ENCODE results near the gene AK6.

DNA sequence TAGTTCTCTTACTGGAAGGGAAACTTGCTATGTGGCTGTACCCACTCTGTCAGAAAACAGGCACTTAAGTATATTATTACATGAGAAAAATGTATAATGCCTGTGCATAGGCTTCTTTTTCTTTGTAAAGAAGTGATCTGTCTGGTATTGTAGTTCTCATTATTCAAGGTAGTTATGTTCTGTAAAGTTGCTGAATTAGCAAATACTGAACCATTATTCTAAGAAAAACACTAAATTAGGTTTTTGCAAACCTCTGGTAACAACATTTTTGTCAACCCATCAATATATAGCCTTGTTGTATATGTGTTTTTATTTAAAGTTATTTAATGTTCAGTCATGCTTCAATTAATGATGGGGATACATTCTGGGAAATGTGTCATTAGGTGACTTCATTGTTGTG, 9.1 kb upstream of the AK6 start:
- TF ChIP-seq TAF1 (IDR thresholded peaks at IDR 0.05; ENCODE audit: control insufficient read depth, extremely low read depth, insufficient read depth, low read length, severe bottlenecking) (no peak), TAF9B (IDR thresholded peaks at IDR 0.05; ENCODE audit: partially characterized antibody) (no peak), IRF2 (CRISPR knock-in tag; IDR thresholded peaks at IDR 0.05) (no peak), ZNF212 (CRISPR knock-in tag; IDR thresholded peaks at IDR 0.05) (no peak), HMG20A (CRISPR knock-in tag; conservative IDR thresholded peaks at IDR 0.05) (no peak)
- TF ChIP-seq, protein P1, sequence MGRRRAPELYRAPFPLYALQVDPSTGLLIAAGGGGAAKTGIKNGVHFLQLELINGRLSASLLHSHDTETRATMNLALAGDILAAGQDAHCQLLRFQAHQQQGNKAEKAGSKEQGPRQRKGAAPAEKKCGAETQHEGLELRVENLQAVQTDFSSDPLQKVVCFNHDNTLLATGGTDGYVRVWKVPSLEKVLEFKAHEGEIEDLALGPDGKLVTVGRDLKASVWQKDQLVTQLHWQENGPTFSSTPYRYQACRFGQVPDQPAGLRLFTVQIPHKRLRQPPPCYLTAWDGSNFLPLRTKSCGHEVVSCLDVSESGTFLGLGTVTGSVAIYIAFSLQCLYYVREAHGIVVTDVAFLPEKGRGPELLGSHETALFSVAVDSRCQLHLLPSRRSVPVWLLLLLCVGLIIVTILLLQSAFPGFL (CRISPR knock-in tag; IDR thresholded peaks at IDR 0.05) = no peak
- TF ChIP-seq, protein P2, sequence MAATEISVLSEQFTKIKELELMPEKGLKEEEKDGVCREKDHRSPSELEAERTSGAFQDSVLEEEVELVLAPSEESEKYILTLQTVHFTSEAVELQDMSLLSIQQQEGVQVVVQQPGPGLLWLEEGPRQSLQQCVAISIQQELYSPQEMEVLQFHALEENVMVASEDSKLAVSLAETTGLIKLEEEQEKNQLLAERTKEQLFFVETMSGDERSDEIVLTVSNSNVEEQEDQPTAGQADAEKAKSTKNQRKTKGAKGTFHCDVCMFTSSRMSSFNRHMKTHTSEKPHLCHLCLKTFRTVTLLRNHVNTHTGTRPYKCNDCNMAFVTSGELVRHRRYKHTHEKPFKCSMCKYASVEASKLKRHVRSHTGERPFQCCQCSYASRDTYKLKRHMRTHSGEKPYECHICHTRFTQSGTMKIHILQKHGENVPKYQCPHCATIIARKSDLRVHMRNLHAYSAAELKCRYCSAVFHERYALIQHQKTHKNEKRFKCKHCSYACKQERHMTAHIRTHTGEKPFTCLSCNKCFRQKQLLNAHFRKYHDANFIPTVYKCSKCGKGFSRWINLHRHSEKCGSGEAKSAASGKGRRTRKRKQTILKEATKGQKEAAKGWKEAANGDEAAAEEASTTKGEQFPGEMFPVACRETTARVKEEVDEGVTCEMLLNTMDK (IDR thresholded peaks at IDR 0.05; ENCODE audit: borderline replicate concordance, insufficient read depth, low read depth, low read length, poor library complexity, severe bottlenecking) = no peak
- TF ChIP-seq, protein P3, sequence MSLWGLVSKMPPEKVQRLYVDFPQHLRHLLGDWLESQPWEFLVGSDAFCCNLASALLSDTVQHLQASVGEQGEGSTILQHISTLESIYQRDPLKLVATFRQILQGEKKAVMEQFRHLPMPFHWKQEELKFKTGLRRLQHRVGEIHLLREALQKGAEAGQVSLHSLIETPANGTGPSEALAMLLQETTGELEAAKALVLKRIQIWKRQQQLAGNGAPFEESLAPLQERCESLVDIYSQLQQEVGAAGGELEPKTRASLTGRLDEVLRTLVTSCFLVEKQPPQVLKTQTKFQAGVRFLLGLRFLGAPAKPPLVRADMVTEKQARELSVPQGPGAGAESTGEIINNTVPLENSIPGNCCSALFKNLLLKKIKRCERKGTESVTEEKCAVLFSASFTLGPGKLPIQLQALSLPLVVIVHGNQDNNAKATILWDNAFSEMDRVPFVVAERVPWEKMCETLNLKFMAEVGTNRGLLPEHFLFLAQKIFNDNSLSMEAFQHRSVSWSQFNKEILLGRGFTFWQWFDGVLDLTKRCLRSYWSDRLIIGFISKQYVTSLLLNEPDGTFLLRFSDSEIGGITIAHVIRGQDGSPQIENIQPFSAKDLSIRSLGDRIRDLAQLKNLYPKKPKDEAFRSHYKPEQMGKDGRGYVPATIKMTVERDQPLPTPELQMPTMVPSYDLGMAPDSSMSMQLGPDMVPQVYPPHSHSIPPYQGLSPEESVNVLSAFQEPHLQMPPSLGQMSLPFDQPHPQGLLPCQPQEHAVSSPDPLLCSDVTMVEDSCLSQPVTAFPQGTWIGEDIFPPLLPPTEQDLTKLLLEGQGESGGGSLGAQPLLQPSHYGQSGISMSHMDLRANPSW (CRISPR knock-in tag; IDR thresholded peaks at IDR 0.05) = no peak
- TF ChIP-seq, protein P4, sequence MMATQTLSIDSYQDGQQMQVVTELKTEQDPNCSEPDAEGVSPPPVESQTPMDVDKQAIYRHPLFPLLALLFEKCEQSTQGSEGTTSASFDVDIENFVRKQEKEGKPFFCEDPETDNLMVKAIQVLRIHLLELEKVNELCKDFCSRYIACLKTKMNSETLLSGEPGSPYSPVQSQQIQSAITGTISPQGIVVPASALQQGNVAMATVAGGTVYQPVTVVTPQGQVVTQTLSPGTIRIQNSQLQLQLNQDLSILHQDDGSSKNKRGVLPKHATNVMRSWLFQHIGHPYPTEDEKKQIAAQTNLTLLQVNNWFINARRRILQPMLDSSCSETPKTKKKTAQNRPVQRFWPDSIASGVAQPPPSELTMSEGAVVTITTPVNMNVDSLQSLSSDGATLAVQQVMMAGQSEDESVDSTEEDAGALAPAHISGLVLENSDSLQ (IDR thresholded peaks at IDR 0.05) = no peak
- TF ChIP-seq, protein P5, sequence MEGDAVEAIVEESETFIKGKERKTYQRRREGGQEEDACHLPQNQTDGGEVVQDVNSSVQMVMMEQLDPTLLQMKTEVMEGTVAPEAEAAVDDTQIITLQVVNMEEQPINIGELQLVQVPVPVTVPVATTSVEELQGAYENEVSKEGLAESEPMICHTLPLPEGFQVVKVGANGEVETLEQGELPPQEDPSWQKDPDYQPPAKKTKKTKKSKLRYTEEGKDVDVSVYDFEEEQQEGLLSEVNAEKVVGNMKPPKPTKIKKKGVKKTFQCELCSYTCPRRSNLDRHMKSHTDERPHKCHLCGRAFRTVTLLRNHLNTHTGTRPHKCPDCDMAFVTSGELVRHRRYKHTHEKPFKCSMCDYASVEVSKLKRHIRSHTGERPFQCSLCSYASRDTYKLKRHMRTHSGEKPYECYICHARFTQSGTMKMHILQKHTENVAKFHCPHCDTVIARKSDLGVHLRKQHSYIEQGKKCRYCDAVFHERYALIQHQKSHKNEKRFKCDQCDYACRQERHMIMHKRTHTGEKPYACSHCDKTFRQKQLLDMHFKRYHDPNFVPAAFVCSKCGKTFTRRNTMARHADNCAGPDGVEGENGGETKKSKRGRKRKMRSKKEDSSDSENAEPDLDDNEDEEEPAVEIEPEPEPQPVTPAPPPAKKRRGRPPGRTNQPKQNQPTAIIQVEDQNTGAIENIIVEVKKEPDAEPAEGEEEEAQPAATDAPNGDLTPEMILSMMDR (IDR thresholded peaks at IDR 0.05 in 2 of 3, conservative IDR thresholded peaks at IDR 0.05 in 1 of 3; ENCODE audit: insufficient read depth in 2 of 3, low read depth in 1 of 3, low read length in 3 of 3) = no peak

All from K562 (cell line).